PC-3 (cell line): ENCODE results near the gene C10orf143. TPM values are rescaled to one million over a fixed set of nuclear protein-coding genes. Genes with fewer than 3 reads are reported as not detected.

Experiments used
- ATAC-seq: fragments of 200-7000 bp; cut with Tn5 transposase; 2 replicates; pipeline ENCODE4 v1.9.1; 2020; ENCODE audit warnings: mild to moderate bottlenecking, moderate library complexity
- BruUV-seq: library from RNA; stranded (reverse); fragments of 400-500 nt; replicated peaks from 2 replicates; lab custom pipeline; 2021; lab: Mats Ljungman, UMichigan
- CTCF ChIA-PET: fragments of 300-600 bp; sonication (Branson Sonifier 250); formaldehyde crosslinking; loops from one replicate; lab custom pipeline; 2022; ENCODE audit warnings: antibody characterized with exemption; lab: Charles Lee
- POLR2A ChIA-PET: fragments of 300-600 bp; sonication (Branson Sonifier 250); formaldehyde crosslinking; loops from one replicate; lab custom pipeline; 2022; ENCODE audit warnings: antibody characterized with exemption; ENCODE audit not compliant: unreplicated experiment; lab: Charles Lee
- DNase-seq: peaks from one replicate; pipeline ENCODE4 v3.0.0-alpha.2; 2015
- H2AFZ ChIP-seq: fragments of 300-600 bp; sonication (generic); 2 replicates; pipeline ENCODE4 v1.6.0; 2016; ENCODE audit warnings: antibody characterized with exemption, low read length
- H3F3A ChIP-seq: fragments of 300-600 bp; sonication (generic); one replicate; pipeline ENCODE4 v1.6.0; 2017; ENCODE audit warnings: antibody characterized with exemption, low read length, control low read depth, mild to moderate bottlenecking; ENCODE audit not compliant: unreplicated experiment
- H3K27ac ChIP-seq: fragments of 300-600 bp; sonication (generic); 2 replicates; pipeline ENCODE4 v1.5.1; 2016; ENCODE audit warnings: mild to moderate bottlenecking, low read length
- H3K27me3 ChIP-seq: fragments of 300-600 bp; sonication (generic); 2 replicates; pipeline ENCODE4 v1.6.1; 2016; ENCODE audit warnings: low read length, mixed read lengths
- H3K36me3 ChIP-seq: fragments of 300-600 bp; sonication (generic); 2 replicates; pipeline ENCODE4 v1.6.1; 2016; ENCODE audit warnings: low read depth, mixed run types, low read length, mixed read lengths
- H3K4me1 ChIP-seq: fragments of 300-600 bp; sonication (generic); 2 replicates; pipeline ENCODE4 v1.5.1; 2016; ENCODE audit warnings: low read length; ENCODE audit not compliant: insufficient read depth
- H3K4me2 ChIP-seq: fragments of 300-600 bp; sonication (generic); 2 replicates; pipeline ENCODE4 v1.6.0; 2016; ENCODE audit warnings: low read length
- H3K4me3 ChIP-seq: fragments of 300-600 bp; sonication (generic); 2 replicates; pipeline ENCODE4 v1.5.1; 2016; ENCODE audit warnings: mild to moderate bottlenecking, low read length, mixed read lengths
- H3K79me2 ChIP-seq: fragments of 300-600 bp; sonication (generic); 2 replicates; pipeline ENCODE4 v1.6.1; 2017; ENCODE audit warnings: low read length, mixed read lengths
- H3K9ac ChIP-seq: fragments of 300-600 bp; sonication (generic); 2 replicates; pipeline ENCODE4 v1.6.0; 2016; ENCODE audit warnings: mild to moderate bottlenecking, low read length
- H3K9me2 ChIP-seq: fragments of 300-600 bp; sonication (generic); replicated peaks from 2 replicates; pipeline ENCODE4 v1.6.1; 2016; ENCODE audit warnings: mixed run types, low read length, mixed read lengths
- H3K9me3 ChIP-seq: fragments of 300-600 bp; sonication (generic); 2 replicates; pipeline ENCODE4 v1.6.1; 2016; ENCODE audit warnings: low read length, mixed read lengths
- H4K20me1 ChIP-seq: fragments of 300-600 bp; sonication (generic); 2 replicates; pipeline ENCODE4 v1.6.1; 2016; ENCODE audit warnings: low read length, mixed read lengths
- EZH2 ChIP-seq: fragments of 300-600 bp; sonication (generic); IDR thresholded peaks from one replicate; pipeline ENCODE4 v1.6.1; 2017; ENCODE audit warnings: antibody characterized with exemption, mild to moderate bottlenecking, low read length; ENCODE audit not compliant: unreplicated experiment
- EZH2phosphoT487 ChIP-seq: fragments of 300-600 bp; sonication (generic); IDR thresholded peaks from 2 replicates; pipeline ENCODE4 v1.6.1; 2018; ENCODE audit warnings: mild to moderate bottlenecking, antibody characterized with exemption, low read length, borderline replicate concordance
- intact Hi-C: fragments of 100-400 bp; cut with micrococcal nuclease; formaldehyde crosslinking; loops from 2 replicates; pipeline ENCODE4 v1.9.0; 2023
- total RNA-seq: library from RNA; depleted of rRNA; stranded (reverse); fragments of >200 nt; gene quantifications from 2 replicates; pipeline ENCODE4 v1.2.3, GENCODE V29; 2014; rRNA removed
- TF ChIP-seq, protein P1 (sequence below): fragments of 300-600 bp; sonication (generic); conservative IDR thresholded peaks from 2 replicates; pipeline ENCODE4 v1.5.1; 2017; ENCODE audit warnings: antibody characterized with exemption, low read depth, mild to moderate bottlenecking, low read length

C10orf143 gene
- total RNA-seq, 1 experiment from 2014 or later, result not detected

DNA sequence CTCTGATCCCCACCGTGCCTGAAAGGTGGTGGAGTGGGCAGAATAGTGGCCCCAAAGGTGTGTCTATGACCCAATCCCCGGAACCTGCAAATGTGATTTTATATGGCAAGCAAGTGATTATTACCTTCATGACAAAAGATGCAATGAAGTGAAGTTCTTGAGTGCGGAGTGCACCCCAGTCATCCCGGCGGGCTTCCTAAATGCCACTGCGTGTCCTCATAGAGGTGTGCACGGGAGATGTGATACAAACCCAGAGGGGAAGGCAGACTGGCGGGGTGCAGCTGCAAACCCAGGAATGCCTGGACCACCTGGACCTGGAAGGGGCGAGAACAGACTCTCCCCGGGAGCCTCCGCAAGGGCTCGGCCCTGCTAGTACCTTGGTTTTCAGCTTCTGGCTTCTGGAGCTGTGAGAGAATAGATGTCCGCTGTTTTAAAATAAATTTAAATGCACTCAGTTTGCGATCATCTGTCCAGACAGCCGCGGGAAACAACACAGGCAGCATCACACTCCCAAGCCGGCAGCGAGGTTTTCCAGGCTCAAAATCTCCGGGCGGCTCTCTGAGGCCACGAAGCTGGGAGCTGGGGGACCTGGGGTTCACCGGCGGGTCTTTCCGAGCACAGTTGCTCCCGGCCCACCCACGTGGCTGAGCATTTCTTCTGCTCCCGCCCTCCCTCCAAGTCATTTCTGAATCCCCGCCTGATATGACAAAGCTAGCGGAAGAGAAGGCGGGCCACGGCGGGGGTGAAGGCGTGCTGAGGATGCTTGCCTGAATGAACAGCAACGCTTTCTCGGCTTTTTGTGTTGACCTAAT is 96.2 kb downstream of the C10orf143 start:
- H3K4me3 ChIP-seq, result no peak overlapping the region
- H3F3A ChIP-seq, result no peaks in the 10 kb centered on the region
- no peaks in the 10 kb centered on the region for H3K36me3 ChIP-seq
- H3K27ac ChIP-seq, result no peak overlapping the region
- H3K4me1 ChIP-seq, result no peaks in the 10 kb centered on the region; the same call in 1 of the 2 replicates
- no peaks in the 10 kb centered on the region for H3K27me3 ChIP-seq
- H3K9me3 ChIP-seq, result no peaks in the 10 kb centered on the region
- TF ChIP-seq, protein P1, sequence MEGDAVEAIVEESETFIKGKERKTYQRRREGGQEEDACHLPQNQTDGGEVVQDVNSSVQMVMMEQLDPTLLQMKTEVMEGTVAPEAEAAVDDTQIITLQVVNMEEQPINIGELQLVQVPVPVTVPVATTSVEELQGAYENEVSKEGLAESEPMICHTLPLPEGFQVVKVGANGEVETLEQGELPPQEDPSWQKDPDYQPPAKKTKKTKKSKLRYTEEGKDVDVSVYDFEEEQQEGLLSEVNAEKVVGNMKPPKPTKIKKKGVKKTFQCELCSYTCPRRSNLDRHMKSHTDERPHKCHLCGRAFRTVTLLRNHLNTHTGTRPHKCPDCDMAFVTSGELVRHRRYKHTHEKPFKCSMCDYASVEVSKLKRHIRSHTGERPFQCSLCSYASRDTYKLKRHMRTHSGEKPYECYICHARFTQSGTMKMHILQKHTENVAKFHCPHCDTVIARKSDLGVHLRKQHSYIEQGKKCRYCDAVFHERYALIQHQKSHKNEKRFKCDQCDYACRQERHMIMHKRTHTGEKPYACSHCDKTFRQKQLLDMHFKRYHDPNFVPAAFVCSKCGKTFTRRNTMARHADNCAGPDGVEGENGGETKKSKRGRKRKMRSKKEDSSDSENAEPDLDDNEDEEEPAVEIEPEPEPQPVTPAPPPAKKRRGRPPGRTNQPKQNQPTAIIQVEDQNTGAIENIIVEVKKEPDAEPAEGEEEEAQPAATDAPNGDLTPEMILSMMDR, result no peak
- no peak for TF ChIP-seq EZH2phosphoT487
- no peak for TF ChIP-seq EZH2
- H2AFZ ChIP-seq, result no peak overlapping the region
- H3K9ac ChIP-seq, result no peak overlapping the region
- intact Hi-C loops, result no loop called here
- no TSS peak for BruUV-seq
- no peaks in the 10 kb centered on the region for H3K9me2 ChIP-seq
- no peak for DNase-seq
- ChIA-PET CTCF (no interaction called here), POLR2A (no interaction called here)
- H4K20me1 ChIP-seq, result no peaks in the 10 kb centered on the region
- no peak for ATAC-seq
- H3K79me2 ChIP-seq, result no peaks in the 10 kb centered on the region
- H3K4me2 ChIP-seq, result no peak overlapping the region

Other genes starting within 250 kb of the C10orf143 start
- gene EBF3, start 146.6 kb downstream of the C10orf143 start, total RNA-seq, result not detected in 2 replicates
- gene GLRX3, start 25.6 kb upstream of the C10orf143 start, total RNA-seq, result 98.1 and 107 TPM in 2 replicates